GM11168 (cell line): ENCODE data around the gene TSHZ2.
"Not testable (repeated sequence)": the region's sequence is repeated elsewhere in the genome, so short reads cannot be mapped to it uniquely, and the experiment has no call there.

Experiments
- in situ Hi-C: fragments of 300-500 bp; cut with MboI; formaldehyde crosslinking; loops from one replicate; pipeline ENCODE4 v1.12.0; 2022; ENCODE audit warnings: low sequenced_read_pairs; ENCODE audit not compliant: unreplicated experiment

TSHZ2 gene

GRCh38 chr20:53503517-53503919 is 531.4 kb downstream of the TSHZ2 start:
- in situ Hi-C loops, result no loop called here

GRCh38 chr20:53504106-53504505 is 531.9 kb downstream of the TSHZ2 start:
- in situ Hi-C loops, result not testable (repeated sequence)

GRCh38 chr20:53510262-53510661 is 538.1 kb downstream of the TSHZ2 start:
- in situ Hi-C loops, result no loop called here

DNA sequence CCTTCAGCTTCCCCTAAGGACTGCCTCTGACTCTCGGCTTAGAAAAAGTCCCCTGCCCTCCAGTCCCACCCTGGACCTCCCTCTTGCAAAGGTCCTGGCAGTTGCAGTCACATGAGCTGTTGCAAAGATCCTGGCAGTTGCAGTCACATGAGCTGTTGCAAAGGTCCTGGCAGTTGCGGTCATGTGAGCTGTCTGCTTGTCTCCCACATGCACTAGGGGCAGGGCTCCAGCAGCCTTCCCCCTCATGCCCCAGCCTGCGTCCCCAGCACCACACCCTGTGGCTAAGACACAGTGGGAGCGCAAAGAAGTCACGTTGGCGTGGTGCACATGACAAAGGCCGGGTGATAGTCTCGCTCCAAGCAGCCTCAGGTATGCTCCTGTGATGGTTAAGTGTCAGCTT is 538.5 kb downstream of the TSHZ2 start:
- in situ Hi-C loops, result no loop called here

DNA sequence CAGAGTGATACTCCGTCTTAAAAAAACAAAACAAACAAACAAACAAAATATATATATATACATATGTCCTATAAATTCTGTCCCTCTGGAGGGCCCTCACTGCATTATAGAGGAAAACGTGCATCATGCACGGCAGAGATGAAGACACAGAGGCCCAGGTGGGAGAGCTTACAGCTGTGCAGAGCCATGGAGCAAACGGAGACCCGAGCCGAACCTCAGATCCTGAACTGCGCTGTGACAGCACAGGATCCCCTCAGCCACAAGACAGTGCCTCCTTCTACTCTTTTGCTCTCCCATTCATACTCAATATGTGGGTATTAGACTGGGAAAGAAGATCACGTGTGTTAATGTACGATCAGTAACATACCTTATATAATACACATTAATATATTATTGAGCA is 539.9 kb downstream of the TSHZ2 start:
- in situ Hi-C loops, result no loop called here

GRCh38 chr20:53513168-53513488 is 541.0 kb downstream of the TSHZ2 start:
- in situ Hi-C loops, result no loop called here

GRCh38 chr20:53513489-53514298 is 541.5 kb downstream of the TSHZ2 start:
- in situ Hi-C loops, result no loop called here

DNA sequence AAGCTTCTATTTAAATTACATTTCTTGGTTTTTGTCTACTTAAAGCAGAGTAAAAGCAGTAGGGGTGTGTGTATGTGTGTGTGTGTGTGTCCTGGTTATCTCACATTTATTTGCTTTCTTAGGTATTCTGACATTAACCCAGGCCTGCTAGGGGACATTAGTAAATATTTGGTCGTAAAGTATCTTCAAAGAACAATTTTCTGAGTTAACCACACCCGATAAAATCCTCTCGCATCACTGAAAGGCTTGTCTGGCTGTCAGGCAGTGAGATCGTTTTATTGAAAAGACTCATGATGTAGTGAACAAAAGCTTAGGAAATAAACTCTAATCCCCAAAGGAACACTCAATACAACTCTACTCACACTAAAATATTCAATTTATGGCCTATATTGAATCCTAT is 543.6 kb downstream of the TSHZ2 start:
- in situ Hi-C loops, result no loop called here

GRCh38 chr20:53517146-53517545 is 545.0 kb downstream of the TSHZ2 start:
- in situ Hi-C loops, result no loop called here

DNA sequence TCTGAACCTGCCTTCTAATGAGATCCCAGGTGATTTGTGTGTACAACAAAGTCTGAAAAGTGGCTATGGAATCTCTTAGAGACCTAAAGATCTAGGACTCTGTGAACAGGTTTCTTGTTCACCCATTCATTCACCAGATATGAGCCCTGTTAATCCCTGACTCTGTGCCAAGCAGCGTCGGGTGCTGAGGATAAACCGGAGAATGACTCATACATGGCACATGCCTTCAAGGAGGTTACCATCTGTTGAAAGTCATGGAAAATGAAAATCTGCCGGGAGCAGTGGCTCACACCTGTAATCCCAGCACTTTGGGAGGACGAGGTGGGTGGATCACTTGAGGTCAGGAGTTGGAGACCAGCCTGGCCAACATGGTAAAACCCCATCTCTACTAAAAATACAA is 549.3 kb downstream of the TSHZ2 start:
- in situ Hi-C loops, result not testable (repeated sequence)

GRCh38 chr20:53522026-53522425 is 549.9 kb downstream of the TSHZ2 start:
- in situ Hi-C loops, result no loop called here

GRCh38 chr20:53522696-53523095 is 550.5 kb downstream of the TSHZ2 start:
- in situ Hi-C loops, result no loop called here

DNA sequence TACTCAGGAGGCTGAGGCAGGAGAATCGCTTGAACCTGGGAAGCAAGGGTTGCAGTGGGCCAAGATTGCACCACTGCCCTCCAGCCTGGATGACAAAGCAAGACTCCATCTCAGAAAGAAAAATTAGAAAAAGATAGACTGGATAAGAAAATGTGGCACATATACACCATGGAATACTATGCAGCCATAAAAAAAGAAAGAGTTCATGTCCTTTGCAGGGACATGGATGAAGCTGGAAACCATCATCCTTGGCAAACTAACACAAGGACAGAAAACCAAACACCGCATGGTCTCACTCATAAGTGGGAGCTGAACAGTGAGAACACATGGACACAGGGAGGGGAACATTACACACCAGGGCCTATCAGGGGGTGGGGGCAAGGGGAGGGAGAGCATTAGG is 551.5 kb downstream of the TSHZ2 start:
- in situ Hi-C loops, result not testable (repeated sequence)

- in situ Hi-C loops, result no loop called here
Measured at GRCh38 chr20:53524589-53525312, 552.6 kb downstream of the TSHZ2 start.

DNA sequence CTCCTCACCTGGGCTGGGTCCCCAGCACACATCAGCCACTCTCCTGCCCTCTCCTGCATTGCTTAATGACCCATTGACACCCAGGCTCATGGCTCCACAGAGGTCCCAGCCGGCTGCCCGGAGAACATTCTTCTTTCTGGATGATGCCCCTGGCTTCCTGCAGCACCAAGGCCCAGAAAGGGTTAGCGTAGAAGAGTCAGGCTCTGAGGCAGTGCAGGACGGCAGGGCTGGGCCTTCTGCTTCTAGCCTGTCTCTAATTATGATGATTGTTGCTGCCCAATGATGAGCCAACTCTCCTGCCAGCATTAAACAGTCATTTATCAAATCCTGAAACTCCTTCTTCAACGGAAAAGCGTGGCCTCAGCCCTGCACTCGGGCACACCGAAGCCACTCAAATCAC is 555.0 kb downstream of the TSHZ2 start:
- in situ Hi-C loops, result no loop called here

DNA sequence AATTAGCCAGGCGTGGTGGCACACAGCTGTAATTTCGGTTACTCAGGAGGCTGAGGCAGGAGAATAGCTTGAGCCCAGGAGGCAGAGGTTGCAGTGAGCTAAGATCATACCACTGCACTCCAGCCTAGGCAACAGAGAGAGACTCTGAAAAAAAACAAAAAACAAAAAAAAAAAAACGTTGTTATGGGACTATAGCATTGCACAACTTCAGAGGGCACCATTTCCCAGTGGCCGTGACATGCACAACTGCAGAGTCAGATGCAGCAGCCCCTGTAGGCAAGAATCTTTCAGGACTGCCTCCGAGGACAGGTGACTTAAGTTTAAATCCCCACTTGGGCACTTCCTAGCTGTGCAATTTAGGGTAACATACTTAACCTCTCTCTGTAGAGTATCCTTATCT is 557.5 kb downstream of the TSHZ2 start:
- in situ Hi-C loops, result no loop called here

DNA sequence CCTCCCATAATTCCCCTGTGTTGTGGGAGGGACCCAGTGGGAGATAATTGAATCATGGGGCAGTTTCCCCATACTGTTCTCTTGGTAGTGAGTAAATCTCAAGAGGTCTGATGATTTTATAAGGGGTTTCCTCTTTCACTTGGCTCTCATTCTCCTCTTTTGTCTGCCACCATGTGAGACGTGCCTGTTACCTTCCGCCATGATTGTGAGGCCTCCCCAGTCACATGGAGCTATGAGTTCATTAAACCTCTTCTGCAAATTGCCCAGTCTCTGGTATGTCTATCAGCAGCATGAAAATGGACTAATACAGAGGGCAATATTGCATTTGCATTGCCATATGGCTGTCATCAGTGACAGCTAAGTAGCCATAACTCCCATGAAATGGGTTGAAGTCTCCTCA is 558.3 kb downstream of the TSHZ2 start:
- in situ Hi-C loops, result no loop called here

DNA sequence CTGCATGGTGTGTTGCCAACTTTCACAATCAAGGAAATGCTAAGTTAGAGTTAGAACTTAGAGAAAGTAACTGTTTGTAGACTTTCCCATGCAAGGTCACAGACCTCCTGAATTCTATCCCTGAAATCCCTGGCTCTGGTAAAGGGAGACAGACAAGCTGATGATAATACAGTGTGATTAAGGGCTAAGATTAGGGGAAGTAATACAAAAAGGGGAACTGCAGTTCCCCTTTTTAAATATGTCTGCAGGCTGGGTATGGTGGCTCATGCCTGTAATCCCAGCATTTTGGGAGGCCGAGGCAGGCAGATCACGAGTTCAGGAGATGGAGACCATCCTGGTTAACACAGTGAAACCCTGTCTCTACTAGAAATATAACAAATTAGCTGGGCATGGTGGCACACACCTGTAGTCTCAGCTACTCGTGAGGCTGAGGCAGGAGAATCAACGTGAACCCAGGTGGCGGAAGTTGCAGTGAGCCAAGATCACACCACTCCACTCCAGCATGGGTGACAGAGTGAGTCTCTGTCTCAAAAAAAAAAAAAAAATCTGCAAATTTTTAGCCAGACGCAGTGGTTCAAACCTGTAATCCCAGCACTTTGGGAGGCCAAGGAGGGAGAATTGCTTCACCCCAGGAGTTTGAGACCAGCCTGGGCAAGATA is 560.6 kb downstream of the TSHZ2 start:
- in situ Hi-C loops, result not testable (repeated sequence)

DNA sequence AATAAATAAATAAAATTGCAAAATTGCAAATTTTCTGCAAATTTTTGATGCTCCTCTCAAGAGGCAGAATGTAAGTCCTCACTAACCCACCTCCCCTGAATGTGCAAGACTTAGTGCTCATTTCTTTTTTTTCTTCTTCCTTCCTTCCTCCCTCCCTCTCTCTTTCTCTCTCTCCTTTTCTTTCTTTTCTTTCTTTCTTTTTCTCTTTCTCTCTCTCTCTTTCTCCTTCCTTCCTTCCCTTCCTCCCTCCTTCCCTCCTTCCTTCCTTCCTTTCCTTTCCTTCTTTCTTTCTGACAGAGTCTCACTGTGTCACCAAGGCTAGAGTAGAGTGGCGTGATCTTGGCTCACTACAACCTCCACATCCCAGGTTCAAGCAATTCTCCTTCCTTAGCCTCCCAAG is 561.3 kb downstream of the TSHZ2 start:
- in situ Hi-C loops, result no loop called here

DNA sequence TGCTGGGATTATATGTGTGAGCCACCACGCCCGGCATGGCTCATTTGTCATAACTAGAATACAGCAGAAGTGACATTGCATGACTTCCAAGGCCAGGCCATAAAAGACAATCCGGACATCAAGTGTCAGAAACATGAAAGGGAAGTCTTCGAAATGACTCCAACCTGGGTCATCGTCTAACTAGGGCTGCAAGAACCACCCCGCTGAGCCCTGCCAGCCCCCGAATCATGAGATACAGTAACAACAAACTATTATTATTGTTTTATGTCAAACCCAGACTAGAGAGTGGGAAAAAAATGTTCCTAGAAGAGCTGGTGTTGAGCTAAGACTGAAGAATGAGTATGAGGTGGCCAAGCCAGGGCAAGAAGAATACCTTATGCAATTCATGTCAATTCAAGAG is 561.9 kb downstream of the TSHZ2 start:
- in situ Hi-C loops, result no loop called here

GRCh38 chr20:53535878-53536277 is 563.7 kb downstream of the TSHZ2 start:
- in situ Hi-C loops, result no loop called here
